ENCODE data around the gene ZCWPW2. TPM values are rescaled to one million over a fixed set of nuclear protein-coding genes. Genes with fewer than 3 reads are reported as not detected.

ZCWPW2 gene, protein sequence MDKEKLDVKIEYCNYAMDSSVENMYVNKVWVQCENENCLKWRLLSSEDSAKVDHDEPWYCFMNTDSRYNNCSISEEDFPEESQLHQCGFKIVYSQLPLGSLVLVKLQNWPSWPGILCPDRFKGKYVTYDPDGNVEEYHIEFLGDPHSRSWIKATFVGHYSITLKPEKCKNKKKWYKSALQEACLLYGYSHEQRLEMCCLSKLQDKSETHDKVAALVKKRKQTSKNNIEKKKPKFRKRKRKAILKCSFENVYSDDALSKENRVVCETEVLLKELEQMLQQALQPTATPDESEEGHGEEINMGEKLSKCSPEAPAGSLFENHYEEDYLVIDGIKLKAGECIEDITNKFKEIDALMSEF
- total RNA-seq (2012; rRNA removed): under 0.01 and 0.66 TPM in 2 replicates

DNA sequence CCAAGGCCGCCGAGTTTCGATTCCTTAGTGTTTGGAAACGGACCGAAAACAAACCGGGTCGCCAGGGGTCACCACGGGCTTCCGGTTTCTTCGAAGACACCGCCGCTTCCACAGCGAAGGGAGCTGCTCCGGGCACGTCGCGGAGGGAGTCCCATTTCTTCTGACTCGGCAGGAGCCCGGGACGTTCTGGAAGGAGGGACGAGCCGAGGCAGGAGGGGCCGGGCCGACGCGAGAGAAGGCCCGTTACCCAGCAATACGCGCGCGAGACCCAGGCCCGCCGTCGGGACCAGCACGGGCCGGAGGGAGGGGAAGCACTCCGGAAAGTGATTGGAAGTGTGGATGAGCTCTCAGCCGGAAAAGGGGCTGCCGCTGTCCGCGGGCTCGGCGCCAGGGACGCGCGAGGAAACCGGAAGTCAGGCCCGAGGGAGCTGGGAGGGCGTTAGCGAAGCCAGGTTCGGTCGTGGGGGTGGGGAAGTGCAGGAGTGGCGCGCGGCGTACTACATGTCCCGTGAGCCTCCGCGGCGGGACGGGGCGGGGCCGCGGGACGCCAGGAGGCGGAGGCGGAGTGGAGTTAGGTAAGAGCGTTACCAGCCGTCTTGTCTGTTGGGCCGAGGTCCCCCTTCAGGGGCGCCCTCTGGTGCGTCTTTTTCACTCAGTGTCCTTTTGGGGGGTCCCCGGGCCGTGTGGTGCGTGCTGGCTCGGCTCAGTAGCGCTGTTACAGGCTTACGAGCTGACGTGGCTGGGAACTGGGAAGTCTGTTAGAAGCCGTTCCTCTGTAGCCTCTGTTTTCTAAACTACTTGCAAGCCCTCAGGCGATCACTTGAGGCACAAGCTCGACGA is at the start of gene ZCWPW2, which contains the start of gene AZI2:
Gene ZCWPW2, plus strand, starts transcription at position 93 of the 840 bp plus-strand sequence. CDS start 64,348 bp downstream, outside the sequence.
Gene AZI2, minus strand, starts transcription at position 196 of the 840 bp plus-strand sequence. CDS start 8,207 bp downstream, outside the sequence.
- Histone ChIP-seq H3K4me3 (ENCODE audit: low read length) (peak within 1 kb of the TSS; percentile 87), H3K4me2 (ENCODE audit: low read length) (peak within 1 kb of the TSS; percentile 87), H3K9me3 (replicated peaks; ENCODE audit: low read length) (no peaks in the 10 kb centered on the region), H3K36me3 (ENCODE audit: insufficient read depth, low read length) (peaks cover 9% of the 10 kb centered on the region), H3K4me1 (ENCODE audit: control insufficient read depth, insufficient read depth, low read length) (peaks cover 19% of the 10 kb centered on the region), H3K9ac (ENCODE audit: low read depth, low read length) (peak within 1 kb of the TSS; percentile 98), H3K27me3 (ENCODE audit: control insufficient read depth, insufficient read depth, low read length) (no peaks in the 10 kb centered on the region)

DNA sequence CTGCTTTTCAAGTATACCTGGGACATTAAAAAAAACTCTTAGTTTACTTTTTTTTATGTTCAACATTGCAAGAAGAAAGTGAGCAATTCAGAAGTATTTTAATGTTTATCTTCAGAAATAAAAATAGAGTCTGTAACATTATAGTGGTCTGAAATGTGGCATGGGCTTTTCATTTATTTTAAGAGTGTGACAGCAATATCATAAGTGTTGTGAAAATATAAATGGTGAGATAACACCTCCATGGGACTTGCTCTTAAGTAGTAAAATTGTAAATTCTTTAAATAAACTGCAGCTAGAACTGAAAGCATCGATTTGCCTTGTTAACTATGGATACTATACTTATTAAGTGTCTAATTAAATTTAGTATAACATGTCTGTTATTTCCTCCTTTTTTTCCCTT is 48.8 kb upstream of the ZCWPW2 start:
- Histone ChIP-seq H3K36me3 (ENCODE audit: insufficient read depth, low read length) (no peaks in the 10 kb centered on the region), H3K9ac (ENCODE audit: low read depth, low read length) (no peak overlapping the region), H3K4me3 (ENCODE audit: low read length) (no peak overlapping the region), H3K4me2 (ENCODE audit: low read length) (no peak overlapping the region), H3K9me3 (replicated peaks; ENCODE audit: low read length) (no peaks in the 10 kb centered on the region), H3K4me1 (ENCODE audit: control insufficient read depth, insufficient read depth, low read length) (peaks cover 6% of the 10 kb centered on the region), H3K27me3 (ENCODE audit: control insufficient read depth, insufficient read depth, low read length) (no peaks in the 10 kb centered on the region)

DNA sequence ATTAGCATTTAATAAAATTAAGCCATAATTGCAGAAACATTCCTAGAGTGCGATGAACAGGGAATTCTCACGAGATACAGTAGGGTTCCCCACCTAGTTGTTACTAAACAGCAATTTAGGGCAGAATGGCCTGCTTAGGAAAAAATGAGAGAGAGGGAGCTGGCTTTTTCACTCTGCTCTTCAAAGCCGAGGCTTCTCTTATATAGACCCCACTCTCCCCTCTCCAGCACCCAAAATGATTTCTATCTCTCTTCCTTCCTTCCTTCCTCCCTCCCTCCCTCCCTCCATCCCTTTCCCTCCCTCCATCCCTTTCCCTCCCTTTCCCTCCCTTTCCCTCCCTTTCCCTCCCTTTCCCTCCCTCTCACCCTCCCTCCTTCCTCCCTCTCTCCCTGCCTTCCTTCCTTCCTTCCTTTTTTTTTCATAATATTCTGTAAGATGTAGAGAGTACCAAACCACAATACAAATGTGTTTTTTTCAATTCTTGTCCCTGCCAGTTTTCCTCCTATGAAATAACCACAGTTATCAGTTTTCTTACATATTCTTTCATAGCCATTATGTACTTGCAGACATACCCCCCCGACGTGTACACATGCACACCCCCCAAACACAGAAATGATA is 48.1 kb upstream of the ZCWPW2 start:
- no peaks in the 10 kb centered on the region for H3K27me3 ChIP-seq (ENCODE audit: control insufficient read depth, insufficient read depth, low read length)
- H3K4me2 ChIP-seq (ENCODE audit: low read length): no peak overlapping the region
- no peaks in the 10 kb centered on the region for H3K36me3 ChIP-seq (ENCODE audit: insufficient read depth, low read length)
- no peak overlapping the region for H3K4me3 ChIP-seq (ENCODE audit: low read length)
- H3K4me1 ChIP-seq (ENCODE audit: control insufficient read depth, insufficient read depth, low read length): peaks cover 6% of the 10 kb centered on the region
- no peaks in the 10 kb centered on the region for H3K9me3 ChIP-seq (replicated peaks; ENCODE audit: low read length)
- H3K9ac ChIP-seq (ENCODE audit: low read depth, low read length): no peak overlapping the region

DNA sequence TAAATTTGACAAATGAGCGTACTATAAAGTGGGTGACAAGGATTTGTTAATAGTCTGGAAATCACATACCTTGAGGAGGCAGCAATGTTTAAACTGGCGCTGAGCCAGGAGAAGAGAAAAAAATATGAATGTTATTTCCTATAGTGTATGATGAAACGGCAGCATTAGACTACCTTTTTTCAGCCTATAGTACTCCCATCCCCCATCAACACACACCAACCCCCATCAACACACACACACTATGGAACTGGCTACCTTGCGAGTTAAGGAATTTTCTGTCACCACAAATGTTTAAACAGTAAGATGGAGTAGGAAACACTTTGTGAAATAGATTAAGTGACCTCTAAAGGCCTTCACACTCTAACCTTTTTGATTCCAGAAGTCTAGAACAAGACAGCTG is 46.8 kb upstream of the ZCWPW2 start:
- H3K9ac ChIP-seq (ENCODE audit: low read depth, low read length): no peak overlapping the region
- H3K4me3 ChIP-seq (ENCODE audit: low read length): no peak overlapping the region
- H3K4me2 ChIP-seq (ENCODE audit: low read length): no peak overlapping the region
- H3K36me3 ChIP-seq (ENCODE audit: insufficient read depth, low read length): no peaks in the 10 kb centered on the region
- H3K27me3 ChIP-seq (ENCODE audit: control insufficient read depth, insufficient read depth, low read length): no peaks in the 10 kb centered on the region
- H3K9me3 ChIP-seq (replicated peaks; ENCODE audit: low read length): no peaks in the 10 kb centered on the region
- no peaks in the 10 kb centered on the region for H3K4me1 ChIP-seq (ENCODE audit: control insufficient read depth, insufficient read depth, low read length)

DNA sequence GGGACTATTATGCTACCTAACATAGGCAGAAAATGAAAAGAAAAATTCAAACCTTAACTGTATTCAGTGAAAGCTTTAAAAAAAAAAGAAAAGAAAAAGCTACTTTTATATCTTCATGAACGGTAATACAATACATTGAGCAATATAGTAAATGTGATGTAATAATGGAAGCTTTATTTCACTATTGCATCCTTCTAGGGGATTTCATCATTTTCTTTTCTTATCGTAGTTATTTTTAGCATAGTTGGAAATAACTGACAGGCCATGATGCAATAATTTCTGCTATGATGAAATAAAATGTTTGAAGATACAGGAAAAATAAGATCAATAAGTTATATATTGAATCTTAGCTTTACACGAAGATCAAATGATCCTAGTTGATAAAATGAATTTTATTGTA is 40.3 kb upstream of the ZCWPW2 start:
- Histone ChIP-seq H3K4me3 (ENCODE audit: low read length) (no peak overlapping the region), H3K9ac (ENCODE audit: low read depth, low read length) (no peak overlapping the region), H3K4me1 (ENCODE audit: control insufficient read depth, insufficient read depth, low read length) (no peaks in the 10 kb centered on the region), H3K27me3 (ENCODE audit: control insufficient read depth, insufficient read depth, low read length) (no peaks in the 10 kb centered on the region), H3K4me2 (ENCODE audit: low read length) (no peak overlapping the region), H3K9me3 (replicated peaks; ENCODE audit: low read length) (no peaks in the 10 kb centered on the region), H3K36me3 (ENCODE audit: insufficient read depth, low read length) (no peaks in the 10 kb centered on the region)

DNA sequence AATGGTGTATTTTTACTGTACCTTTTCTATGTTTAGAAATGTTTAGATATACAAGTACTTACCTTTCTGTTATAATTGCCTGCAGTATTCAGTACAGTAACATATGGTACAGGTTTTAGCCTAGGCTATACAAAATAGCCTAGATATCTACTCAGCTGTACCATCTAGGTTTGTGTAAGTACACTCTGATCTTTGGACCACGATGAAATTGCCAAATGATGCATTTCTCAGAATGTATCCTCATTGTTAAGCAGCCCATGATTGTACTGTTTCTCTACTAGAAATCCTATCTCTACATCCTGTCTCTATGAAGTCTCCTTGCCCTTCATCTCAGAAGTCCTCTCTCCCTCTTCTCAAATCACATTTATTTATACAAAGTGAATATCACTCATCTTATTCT is 32.8 kb upstream of the ZCWPW2 start:
- Histone ChIP-seq H3K9ac (ENCODE audit: low read depth, low read length) (no peak overlapping the region), H3K4me2 (ENCODE audit: low read length) (no peak overlapping the region), H3K9me3 (replicated peaks; ENCODE audit: low read length) (no peaks in the 10 kb centered on the region), H3K36me3 (ENCODE audit: insufficient read depth, low read length) (peaks cover 10% of the 10 kb centered on the region), H3K4me1 (ENCODE audit: control insufficient read depth, insufficient read depth, low read length) (no peaks in the 10 kb centered on the region), H3K4me3 (ENCODE audit: low read length) (no peak overlapping the region), H3K27me3 (ENCODE audit: control insufficient read depth, insufficient read depth, low read length) (no peaks in the 10 kb centered on the region)

DNA sequence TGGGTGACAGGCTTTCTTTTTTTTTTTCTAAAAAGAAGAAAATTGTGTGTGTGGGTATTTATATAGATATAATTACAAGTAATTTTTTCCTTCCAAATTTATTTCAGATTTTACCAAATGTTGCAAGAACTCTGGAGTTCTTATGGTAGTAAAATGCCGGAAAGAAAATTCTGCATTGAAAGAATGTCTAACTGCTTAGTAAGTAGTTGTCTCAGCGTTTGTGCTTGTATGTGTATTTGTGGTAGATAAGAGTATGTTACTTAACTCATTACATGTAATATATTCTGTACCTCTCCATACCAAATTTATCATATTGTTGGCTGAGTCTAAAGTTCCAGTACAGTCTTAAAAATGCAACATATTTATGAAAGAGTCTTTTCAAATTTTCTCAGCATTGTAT is 32.3 kb upstream of the ZCWPW2 start:
- Histone ChIP-seq H3K4me2 (ENCODE audit: low read length) (no peak overlapping the region), H3K4me1 (ENCODE audit: control insufficient read depth, insufficient read depth, low read length) (no peaks in the 10 kb centered on the region), H3K27me3 (ENCODE audit: control insufficient read depth, insufficient read depth, low read length) (no peaks in the 10 kb centered on the region), H3K9me3 (replicated peaks; ENCODE audit: low read length) (no peaks in the 10 kb centered on the region), H3K36me3 (ENCODE audit: insufficient read depth, low read length) (peaks cover 10% of the 10 kb centered on the region), H3K9ac (ENCODE audit: low read depth, low read length) (no peak overlapping the region), H3K4me3 (ENCODE audit: low read length) (no peak overlapping the region)

DNA sequence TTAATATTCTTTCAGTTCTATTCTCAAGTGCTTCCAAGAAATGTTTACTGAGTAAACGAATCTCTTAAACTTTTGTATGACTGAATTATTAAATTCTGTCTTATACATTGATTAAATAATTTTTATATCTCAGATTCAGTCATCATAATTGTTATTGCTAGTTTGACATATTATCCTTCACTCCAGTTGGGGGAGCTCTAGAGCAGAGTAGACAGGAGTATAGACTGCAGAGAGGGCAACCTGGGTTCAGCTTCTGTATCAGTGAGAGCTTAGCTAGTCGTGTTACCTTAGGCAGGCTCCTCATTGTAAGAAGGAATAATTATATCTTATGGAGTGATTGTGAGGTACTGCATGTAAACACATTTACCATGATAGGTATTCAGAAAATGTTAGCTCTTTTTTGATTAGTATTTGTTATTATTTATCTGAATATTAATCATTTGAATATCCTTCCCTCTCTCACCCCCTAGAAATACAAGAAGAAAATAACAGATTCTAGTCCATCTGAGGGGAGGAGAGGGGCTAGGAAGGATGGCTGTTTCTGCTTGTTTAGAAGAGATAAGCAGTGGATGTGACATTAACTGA is 31.0 kb upstream of the ZCWPW2 start:
- peaks cover 10% of the 10 kb centered on the region for H3K36me3 ChIP-seq (ENCODE audit: insufficient read depth, low read length)
- H3K4me1 ChIP-seq (ENCODE audit: control insufficient read depth, insufficient read depth, low read length): peaks cover 4% of the 10 kb centered on the region
- no peaks in the 10 kb centered on the region for H3K9me3 ChIP-seq (replicated peaks; ENCODE audit: low read length)
- H3K4me2 ChIP-seq (ENCODE audit: low read length): no peak overlapping the region
- H3K27me3 ChIP-seq (ENCODE audit: control insufficient read depth, insufficient read depth, low read length): no peaks in the 10 kb centered on the region
- H3K4me3 ChIP-seq (ENCODE audit: low read length): no peak overlapping the region
- no peak overlapping the region for H3K9ac ChIP-seq (ENCODE audit: low read depth, low read length)

DNA sequence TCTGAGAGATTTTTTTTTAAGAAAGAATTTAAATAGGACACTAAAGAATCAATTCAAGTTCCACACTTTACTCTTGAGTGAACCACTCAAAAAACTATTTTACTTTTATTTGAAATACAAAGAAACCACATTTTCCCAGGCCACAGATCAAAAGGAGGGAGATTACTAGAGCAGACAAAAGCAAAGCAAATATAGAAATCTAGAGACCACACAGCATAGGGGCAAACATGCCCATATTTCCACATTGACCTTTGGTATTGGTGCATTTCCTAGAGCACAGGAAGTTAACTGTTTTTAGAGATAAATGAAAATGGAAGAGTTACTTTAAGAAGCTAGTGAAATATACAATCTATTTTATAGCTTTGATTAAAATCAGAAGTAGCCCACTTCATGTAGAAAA is 27.5 kb upstream of the ZCWPW2 start:
- peaks cover 34% of the 10 kb centered on the region for H3K36me3 ChIP-seq (ENCODE audit: insufficient read depth, low read length)
- no peaks in the 10 kb centered on the region for H3K9me3 ChIP-seq (replicated peaks; ENCODE audit: low read length)
- H3K27me3 ChIP-seq (ENCODE audit: control insufficient read depth, insufficient read depth, low read length): no peaks in the 10 kb centered on the region
- peaks cover 6% of the 10 kb centered on the region for H3K4me1 ChIP-seq (ENCODE audit: control insufficient read depth, insufficient read depth, low read length)
- H3K4me3 ChIP-seq (ENCODE audit: low read length): no peak overlapping the region
- H3K4me2 ChIP-seq (ENCODE audit: low read length): no peak overlapping the region
- no peak overlapping the region for H3K9ac ChIP-seq (ENCODE audit: low read depth, low read length)

DNA sequence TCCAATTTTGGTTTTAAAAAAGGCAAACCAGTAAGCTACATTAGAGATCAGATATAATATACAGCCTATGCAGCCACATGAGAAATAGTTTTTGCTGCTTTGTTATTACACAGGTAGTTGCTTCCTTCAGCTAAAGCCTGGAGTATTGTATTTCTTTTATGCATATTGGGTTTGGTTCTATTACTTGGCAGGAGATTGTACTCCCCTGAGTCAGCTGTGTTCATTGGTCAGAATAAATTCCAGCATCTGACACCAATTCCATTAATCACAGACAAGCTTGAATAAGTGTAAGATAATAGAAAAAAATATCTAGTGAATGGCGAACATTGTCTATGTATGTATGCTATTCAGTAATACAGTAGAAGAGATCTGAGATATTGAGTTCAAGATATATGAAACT is 26.1 kb upstream of the ZCWPW2 start:
- no peak overlapping the region for H3K4me2 ChIP-seq (ENCODE audit: low read length)
- H3K4me1 ChIP-seq (ENCODE audit: control insufficient read depth, insufficient read depth, low read length): peaks cover 6% of the 10 kb centered on the region
- H3K9ac ChIP-seq (ENCODE audit: low read depth, low read length): no peak overlapping the region
- H3K27me3 ChIP-seq (ENCODE audit: control insufficient read depth, insufficient read depth, low read length): no peaks in the 10 kb centered on the region
- H3K4me3 ChIP-seq (ENCODE audit: low read length): no peak overlapping the region
- peaks cover 42% of the 10 kb centered on the region for H3K36me3 ChIP-seq (ENCODE audit: insufficient read depth, low read length)
- H3K9me3 ChIP-seq (replicated peaks; ENCODE audit: low read length): no peaks in the 10 kb centered on the region

DNA sequence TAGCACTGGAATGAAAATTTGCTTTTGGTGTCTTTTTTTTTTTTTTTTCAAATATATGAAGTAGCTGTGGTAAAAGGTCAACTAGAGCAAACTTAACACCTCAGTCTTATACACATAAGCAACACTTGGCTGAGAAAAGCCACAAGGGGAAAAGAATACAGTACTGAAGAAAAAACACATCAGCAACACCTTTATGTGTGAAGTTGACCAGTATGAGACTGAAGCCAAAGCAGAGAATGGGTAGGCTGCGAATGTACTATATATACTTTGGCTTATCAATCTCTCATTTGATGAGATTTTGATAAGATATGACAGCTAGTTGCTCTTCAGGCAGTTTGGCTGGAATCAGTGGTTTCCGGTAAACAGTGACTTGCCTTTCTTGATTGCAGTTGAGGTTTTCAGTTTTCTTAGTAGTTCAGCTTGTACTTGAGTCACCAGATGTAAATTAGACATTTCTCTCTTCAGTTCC is 22.0 kb upstream of the ZCWPW2 start:
- Histone ChIP-seq H3K27me3 (ENCODE audit: control insufficient read depth, insufficient read depth, low read length) (no peaks in the 10 kb centered on the region), H3K36me3 (ENCODE audit: insufficient read depth, low read length) (peaks cover 39% of the 10 kb centered on the region), H3K9me3 (replicated peaks; ENCODE audit: low read length) (no peaks in the 10 kb centered on the region), H3K4me3 (ENCODE audit: low read length) (no peak overlapping the region), H3K9ac (ENCODE audit: low read depth, low read length) (no peak overlapping the region), H3K4me2 (ENCODE audit: low read length) (no peak overlapping the region), H3K4me1 (ENCODE audit: control insufficient read depth, insufficient read depth, low read length) (peaks cover 6% of the 10 kb centered on the region)

Measured in skeletal muscle satellite cell (primary cell).